Measurements from ENCODE around the gene SIGLECL1.

GRCh38 chr19:51277112-51277511, 26.2 kb downstream of the SIGLECL1 start:
- TF ChIP-seq CTCF (IDR thresholded peaks at IDR 0.05) (no peak), POLR2A (IDR thresholded peaks at IDR 0.05) (no peak)
